GM19025 (cell line): ENCODE results near the gene GIMAP2.
A peak's percentile ranks its signal among the peaks of the same experiment; 100 is the strongest.
"Not testable (repeated sequence)": the region's sequence is repeated elsewhere in the genome, so short reads cannot be mapped to it uniquely, and the experiment has no call there.

Source experiments
- ATAC-seq: cut with Tn5 transposase; IDR thresholded peaks from one replicate; pipeline ENCODE4 v1.9.1; 2021; ENCODE audit warnings: mild to moderate bottlenecking, low read depth, moderate library complexity; ENCODE audit not compliant: unreplicated experiment

GIMAP2 gene

DNA sequence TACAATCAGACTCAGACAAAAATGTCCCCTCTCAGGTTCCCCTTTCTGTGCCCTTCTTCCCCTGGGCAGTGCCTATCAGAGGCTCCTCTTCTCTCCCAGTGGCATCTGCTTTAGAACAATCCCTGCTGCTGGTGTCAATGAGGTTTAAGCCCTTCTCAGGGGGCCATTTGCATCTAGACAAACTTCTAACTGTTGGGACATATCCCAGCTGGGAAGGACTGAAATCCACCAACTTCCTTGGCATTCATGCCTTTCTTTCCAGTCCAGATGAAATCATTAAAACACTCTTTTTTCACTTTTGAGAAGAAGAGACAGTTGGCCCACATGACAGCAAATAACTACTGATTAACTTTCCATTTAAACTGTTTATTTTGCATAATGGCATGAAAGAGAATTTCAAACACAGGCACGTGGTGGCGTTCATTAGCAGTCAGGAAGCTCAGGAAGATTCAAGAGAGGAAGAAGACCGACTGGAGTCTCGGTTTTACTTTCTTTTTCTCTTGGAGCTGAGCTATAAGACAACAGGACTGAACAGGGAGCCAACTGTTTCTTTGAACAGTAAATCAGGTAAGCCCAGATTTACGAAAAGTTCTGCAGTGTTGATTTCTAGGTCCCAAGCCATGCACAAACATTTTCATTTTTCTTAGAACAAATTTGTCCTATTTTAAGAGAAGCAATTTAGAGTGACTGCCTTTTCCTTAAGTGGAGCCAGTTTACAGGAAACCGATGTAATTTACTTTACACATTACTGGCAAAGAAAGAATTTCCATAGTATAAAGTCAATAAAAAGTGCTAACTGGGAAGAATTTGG is at the start of gene GIMAP2:
GIMAP2 (plus strand) TSS at position 488 of the 811 bp plus-strand sequence. CDS start 1,354 bp downstream, outside the sequence.
- peak; percentile 91 for ATAC-seq

DNA sequence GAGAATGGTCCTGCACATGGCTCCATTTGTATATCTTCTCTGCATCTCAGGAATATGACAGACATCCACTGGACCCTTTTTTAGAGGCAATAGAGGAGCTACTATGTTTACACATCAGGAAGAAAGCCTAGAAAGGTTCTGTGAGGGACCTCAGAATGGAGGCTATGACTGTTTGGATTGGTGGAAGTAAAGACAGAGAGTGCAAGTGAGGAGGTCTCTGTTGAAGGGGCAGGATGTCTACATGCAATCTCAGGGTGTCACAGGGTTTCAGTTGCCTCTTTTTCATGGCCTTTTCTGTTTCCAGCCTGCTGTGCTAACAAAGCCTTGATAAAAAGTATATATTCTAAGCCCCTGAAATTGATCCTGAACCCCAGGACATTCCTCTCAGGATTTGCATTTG is 43.7 kb upstream of the GIMAP2 start:
- ATAC-seq = no peak

DNA sequence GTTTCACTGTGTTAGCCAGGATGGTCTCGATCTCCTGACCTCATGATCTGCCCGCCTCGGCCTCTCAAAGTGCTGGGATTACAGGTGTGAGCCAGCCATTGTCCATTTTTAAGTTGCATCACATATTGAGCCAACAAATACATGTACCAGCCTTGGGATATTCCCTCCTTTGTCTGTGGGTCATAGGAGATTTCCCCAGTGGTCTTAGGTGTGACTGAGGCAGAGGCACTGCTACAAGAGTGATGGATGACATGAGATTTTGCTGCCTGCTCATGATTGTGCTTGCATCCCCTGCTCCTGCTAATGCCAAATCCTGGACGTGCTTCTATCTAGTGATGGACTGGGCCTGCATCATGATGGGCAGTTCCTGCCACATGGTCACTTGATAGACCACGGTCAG is 42.6 kb upstream of the GIMAP2 start:
- no peak for ATAC-seq

DNA sequence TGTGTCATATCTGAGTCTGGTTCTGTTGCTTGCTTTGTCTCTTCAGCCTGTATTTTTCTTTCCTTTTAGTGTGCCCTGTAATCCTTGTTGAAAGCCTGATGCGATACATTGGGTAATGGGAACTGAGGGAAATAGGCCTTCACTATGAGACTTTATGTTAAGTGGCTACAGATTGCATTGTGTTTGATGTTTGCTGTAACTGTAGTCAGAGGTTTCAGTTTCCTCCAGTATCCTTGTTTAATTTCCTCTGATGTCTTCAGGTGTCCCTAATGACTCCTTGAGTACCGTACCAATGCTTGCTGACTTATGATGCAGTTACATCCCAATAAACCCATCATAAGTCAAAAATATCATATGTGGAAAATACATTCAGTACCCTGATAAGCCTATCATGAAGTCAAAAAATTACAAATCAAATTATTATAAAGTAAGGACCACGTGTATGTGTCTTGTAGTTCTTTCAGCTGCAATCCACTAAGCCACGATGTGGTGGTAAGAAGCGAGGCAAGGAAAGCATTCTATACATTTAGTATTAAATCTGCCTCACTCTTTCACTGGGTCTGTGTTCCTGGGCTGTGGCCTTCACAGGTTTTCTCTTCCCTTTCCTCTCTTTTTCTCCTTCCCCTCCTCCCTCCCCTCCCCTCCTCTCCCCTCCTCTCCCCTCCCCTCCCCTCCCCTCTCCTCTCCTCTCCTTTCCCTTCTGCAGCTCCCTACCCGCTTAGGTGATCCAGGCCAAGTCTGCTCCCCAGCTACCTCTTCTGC is 40.1 kb upstream of the GIMAP2 start:
- no peak for ATAC-seq

DNA sequence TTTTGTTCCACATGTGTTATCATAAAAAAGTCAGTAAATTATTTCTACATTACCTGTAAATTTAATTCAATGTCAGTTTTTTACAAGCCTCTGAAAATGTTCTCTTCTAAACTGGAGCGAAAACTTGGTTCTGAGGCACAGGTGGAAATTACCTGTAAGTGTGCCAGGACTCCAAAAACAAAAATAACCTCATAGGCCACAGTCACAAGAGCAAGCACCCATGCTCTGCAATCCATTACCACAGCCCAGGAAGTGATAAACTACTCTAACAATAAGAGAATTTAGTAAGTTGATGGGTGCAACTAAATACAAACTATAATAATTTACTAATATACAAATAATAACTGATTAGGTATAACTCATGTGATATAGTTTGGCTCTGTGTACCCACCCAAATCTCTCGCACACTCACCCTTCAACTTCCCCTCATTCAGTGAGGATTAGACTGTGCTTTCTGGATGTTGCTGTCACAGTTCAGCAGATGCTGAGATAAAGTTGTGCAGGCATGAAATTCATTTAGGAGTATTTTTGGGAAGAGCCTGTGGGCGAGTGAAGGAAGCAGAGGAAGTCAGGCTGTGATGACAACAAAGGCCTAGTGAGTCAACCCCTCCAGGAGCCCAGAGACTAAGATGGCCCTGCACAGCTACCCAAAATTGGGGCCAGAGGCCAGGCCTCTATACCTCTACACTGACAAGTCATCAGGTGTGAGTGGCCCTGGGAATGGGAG is 37.0 kb upstream of the GIMAP2 start:
- ATAC-seq = no peak

DNA sequence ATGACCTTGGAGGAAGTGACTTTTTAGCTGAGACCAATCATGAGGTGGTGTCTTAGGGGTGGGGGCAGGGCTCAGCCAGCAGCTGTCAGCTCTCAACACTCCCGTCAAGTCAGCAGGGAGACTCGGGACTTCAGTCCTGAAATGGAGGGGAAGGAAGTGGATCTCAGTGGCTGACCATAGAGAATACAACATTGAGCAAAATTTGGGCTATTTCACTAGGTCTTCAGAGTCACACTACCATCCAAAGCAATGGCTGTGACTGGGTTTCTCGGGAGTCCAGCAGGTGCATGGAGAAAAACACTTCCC is 36.5 kb upstream of the GIMAP2 start:
- ATAC-seq = no peak

DNA sequence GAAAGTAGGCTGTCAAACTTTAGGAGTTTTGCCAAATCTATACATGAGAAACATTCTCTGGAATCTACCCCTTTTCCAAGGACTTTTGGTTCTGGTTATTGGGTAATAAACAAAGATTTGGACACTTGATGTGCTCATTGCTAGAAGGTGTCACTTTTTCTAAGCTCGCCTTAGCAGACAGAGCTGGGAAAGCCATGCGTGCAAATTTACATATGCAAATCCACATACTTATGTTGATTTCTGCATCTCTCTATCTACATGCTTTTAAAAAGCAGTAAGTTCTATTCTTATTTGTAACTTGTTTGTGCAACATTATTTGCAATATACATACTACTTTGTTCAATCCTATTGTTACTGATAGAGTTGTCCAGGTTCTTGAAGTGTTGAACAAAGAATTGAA is 30.8 kb upstream of the GIMAP2 start:
- no peak for ATAC-seq

DNA sequence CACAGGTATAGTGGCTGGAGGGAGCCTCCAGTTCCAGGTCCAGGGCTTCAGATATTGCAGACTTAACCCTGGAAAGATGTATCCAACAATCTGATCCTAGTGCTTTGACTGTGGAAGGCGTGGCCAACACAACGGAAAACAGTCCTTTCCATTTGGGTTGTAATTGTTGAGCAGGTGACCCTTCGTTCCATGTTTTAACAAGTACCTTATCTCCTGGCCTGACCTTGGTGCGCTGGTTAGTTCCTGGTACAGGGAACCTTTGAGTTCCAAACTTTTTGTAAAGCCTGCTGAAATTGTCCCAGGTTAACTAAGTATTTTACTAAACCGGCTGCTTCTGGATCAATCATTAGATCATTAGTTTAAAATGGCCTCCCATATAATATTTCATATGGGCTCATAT is 29.5 kb upstream of the GIMAP2 start:
- ATAC-seq = no peak

DNA sequence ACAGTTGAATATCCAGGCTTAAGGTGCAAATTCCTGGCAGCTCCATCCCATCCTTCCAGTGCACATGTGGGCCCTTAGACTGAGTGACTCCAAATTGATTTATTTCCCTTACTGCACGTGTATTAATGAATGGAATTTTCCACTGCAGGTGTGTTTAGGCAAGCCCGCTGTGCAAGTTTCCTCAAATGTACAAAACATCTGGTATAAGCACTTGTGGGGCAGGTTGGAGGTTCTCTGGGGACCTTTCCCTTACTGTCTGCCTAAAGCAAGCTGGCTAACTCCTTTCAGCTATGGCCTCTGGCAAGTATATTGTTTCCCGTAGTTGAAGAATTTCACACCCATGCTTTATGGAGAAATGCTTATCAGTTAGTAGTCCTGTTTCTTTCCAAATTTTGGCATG is 28.0 kb upstream of the GIMAP2 start:
- ATAC-seq = no peak

DNA sequence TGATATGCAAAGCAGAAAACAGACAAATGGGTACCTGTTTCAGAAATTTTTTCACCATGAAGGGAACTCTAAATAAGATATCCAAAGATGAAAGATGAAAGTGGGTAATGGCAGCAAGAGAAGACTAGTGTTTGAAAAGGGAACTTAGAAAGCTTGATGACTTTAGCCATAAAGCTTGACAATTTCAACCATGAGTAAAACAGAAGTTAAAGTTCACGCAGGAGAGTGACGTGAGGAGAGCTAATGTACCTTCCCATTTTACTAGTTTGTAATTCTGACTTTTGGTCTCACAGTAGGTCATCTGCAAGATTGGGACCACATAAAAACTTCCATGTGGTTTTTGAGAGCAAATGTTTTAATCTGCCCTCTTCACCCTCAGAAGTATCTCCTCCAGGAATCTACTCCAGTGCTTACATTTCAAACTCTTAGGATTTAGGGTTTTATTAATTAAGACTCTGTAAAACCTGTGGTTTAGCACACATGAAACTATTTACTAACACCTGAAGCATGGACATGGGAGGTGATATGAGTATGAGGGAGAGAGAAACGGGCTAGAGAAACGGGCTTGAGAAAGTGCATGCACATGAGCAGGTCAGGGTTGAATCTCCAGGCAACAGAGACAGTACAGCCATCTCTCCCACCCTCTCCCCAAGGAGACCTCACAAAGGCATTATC is 24.4 kb upstream of the GIMAP2 start:
- no peak for ATAC-seq

DNA sequence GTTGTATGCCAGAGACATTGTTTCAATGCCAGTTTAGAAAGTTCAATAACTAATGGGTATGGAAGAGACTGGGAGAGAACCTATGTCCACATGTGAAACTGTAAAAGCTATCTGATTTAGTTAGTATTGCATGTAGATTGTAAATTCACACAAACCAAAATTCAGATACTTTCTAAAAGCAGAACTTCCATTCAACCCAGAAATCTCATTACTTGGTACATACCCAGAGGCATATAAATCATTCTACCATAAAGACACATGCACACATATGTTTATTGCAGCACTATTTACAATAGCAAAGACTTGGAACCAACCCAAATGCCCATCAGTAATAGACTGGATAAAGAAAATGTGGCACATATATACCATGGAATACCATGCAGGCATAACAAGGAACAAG is 22.7 kb upstream of the GIMAP2 start:
- ATAC-seq = not testable (repeated sequence)

DNA sequence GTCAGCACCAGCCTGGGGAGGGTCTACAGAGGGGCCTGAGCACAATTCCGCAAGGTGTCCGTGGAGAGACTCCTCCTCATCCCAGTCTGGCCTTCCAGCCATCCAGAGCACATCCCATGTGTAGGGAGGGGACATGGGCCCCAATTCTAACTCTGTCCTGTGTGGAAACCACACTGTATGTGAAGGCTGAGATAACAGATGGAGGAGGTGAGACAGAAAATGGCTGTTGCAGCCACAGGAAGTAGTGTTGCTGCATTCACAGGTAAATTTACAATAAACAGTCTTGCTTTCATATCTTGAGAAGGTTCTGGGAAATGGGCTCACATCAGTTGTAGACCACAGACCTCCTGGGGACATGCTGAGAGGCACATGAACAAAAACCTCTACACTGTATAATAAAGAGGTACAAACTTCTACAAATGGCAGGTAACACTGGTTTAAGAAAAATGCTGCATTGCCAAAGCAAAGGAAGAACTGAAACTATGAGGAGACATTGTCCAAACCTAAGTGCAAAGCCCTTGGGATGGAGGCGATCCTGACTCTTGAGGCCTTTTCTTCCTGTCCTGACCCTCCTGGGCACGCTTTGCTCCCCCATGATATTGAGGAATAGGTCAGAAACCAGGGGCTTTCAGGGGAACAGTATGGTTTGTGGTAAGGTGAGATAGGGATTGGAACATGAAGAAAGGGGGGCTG is 21.6 kb upstream of the GIMAP2 start:
- ATAC-seq = peak; percentile 40

DNA sequence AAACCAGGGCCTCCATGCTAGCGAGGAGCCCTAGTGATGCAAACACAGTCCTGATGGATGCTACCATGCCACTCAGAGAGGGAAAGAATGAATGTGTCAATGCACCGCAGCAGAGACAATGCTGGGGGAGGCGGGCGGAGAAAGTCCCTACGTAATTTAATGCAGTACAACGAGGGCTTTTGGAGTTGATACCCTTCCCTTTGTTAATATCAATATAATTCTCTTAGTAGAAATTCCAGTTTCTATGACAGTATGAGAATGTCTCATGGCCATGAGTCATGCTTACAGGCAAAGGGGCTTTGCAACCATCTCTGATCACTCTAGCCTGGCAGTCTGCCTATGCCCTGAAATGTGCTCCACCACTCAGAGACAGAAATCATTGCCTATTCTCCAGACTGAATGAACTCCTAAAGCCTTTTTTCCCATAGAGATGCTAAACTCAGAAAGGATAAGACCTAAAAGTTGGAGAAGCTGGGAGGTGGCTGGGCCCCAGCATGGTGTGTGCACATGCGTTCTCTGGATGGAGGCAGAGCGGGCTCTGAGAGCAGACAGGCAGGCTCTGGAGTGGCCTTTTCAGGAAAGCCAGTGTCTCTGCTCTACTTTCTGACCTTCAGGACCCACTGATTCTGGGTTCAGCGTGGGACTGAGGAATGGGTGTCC is 20.3 kb upstream of the GIMAP2 start:
- no peak for ATAC-seq

DNA sequence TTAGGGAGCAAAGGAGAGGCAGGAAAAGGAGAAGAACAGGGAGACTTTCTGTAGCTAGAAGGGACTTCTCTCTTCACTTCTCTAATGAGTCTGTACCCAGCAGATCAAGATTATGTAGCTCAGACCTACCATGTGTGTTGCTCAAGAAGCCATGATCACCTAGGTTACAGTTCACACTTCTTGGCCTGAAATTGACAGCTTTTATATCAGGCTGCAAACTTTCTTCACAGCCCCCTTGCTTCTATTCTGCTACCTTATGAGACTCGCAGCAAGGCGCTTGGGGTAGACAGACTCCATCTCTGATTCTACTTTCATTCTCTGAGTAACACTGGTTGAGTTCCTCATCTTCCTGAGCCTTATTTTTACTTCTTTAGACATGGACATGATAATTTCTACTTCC is 19.6 kb upstream of the GIMAP2 start:
- ATAC-seq = no peak

DNA sequence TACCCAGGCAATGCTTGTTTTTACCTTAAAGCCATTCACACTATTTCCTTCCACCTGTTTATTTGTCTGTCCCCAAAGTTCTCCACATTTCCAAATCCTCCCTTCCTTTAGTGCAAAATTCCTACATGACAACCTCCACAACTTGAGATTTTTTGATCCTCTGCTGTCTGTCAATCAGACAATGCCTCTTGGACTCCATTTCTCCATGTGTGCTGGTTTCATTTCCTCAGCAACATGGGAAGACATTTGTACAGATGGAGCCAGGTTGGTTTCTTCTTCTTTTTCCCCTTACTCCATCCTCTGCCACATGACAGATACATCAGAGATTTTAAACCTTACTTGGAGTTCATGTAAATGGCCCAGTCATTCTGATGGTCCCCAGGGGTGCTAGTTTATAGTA is 19.1 kb upstream of the GIMAP2 start:
- no peak for ATAC-seq

DNA sequence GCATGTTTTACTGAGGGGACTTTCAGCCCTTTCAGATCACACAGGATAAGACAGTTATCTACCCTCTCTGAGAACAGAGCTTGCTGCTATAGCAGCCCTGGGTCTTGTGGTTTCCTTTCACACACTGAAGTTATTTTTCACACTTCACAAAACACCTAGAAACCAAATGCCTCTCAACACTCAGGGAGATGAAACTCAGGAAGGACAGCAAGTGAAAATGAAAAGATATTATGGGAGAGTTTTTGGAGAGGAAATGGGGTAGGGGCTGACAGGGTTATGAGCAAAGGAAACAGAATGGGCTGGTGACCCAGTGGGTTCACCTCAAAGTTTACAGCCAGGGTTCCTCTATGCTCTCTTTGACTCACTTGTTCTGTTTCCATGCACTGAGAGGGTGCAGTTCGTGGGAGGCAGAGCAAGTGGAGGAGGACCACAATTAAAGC is 17.0 kb upstream of the GIMAP2 start:
- ATAC-seq = peak; percentile 75

DNA sequence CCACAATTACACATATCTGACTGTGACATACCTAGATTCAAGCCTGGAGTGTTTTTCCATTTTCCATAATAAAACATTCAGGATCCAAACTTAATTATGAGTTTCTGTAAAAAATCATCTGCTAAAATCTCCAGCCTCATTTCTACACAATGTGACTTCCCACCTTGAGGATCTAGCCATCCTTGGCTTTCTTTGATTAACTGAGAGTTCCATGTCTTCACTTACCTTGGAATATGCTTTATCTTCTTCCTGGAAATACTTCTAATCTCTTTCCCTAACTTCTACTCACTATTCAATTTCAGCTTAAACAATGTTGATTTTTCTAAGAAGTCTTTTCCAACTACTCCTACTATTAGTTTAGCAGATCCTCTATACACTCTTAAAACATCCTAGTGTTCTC is 16.5 kb upstream of the GIMAP2 start:
- ATAC-seq = no peak

DNA sequence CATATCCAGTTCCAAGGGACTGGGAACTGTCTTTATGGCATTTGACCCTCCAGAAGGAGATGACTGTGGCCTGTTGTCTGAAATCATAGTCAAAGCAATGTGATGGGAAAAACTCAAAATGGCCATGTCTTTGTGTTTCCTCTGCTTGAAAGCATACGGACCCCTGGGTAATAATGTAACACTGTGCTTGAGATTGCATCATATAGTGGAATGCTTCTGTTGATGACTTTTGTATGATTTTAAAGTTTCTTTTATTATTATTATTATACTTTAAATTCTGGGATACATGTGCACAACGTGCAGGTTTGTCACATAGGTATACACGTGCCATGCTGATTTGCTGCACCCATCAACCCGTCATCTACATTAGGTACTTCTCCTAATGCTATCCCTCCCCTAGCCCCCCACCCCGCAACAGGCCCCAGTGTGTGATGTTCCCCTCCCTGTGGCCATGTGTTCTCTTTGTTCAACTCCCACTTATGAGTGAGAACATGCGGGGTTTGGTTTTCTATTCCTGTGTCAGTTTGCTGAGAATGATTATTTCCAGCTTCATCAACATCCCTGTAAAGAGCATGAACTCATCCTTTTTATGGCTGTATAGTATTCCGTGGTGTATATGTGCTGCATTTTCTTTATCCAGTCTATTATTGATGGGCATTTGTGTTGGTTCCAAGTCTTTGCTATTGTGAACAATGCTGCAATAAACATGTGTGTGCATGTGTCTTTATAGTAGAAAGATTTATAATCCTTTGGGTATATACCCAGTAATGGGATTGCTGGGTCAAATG is 13.5 kb upstream of the GIMAP2 start:
- not testable (repeated sequence) for ATAC-seq

DNA sequence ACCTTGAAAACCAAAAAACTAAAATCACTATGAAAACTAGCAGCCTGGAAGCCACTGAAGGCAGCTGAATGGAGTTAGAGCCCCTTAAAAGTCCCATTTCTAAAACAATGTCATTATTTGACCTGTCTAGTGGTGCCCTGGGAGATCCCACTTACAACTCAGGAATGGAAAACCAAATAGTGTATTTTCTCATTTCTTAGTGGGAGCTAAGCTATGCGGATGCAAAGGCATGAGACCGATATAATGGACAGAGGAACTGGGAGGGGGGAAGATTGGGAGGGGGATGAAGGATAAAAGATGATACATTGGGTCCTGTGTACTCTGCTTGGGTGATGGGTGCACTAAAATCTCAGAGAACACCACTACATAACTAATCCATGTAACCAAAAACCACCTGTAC is 9.8 kb upstream of the GIMAP2 start:
- ATAC-seq = no peak
